ENCODE results near the gene EFNA1.
"Not testable (repeated sequence)": the region's sequence is repeated elsewhere in the genome, so short reads cannot be mapped to it uniquely, and the experiment has no call there.

Gene EFNA1

GRCh38 chr1:155110381-155110780, 17.3 kb upstream of the EFNA1 start:
- no peaks in the 10 kb centered on the region for H3K27me3 ChIP-seq (ENCODE audit: control insufficient read depth in 1 of 2, insufficient read depth in 2 of 2, low read length in 2 of 2)
- no peak overlapping the region for H3K9ac ChIP-seq (ENCODE audit: low read depth in 1 of 2, low read length in 2 of 2)
- H3K4me1 ChIP-seq (ENCODE audit: control insufficient read depth in 1 of 2, insufficient read depth in 2 of 2, low read length in 2 of 2): peaks cover 16 to 22% of the 10 kb centered on the region in 2 donors
- no peaks in the 10 kb centered on the region for H3K9me3 ChIP-seq (ENCODE audit: control insufficient read depth in 1 of 2, low read length in 2 of 2)
- H3K4me3 ChIP-seq (ENCODE audit: low read depth in 1 of 2, low read length in 2 of 2): no peak overlapping the region
- no peak overlapping the region for H3K27ac ChIP-seq (ENCODE audit: low read depth, low read length)
- no peaks in the 10 kb centered on the region for H3K36me3 ChIP-seq (ENCODE audit: control insufficient read depth in 1 of 2, insufficient read depth in 2 of 2, low read length in 2 of 2)

GRCh38 chr1:155110826-155111225, 16.9 kb upstream of the EFNA1 start:
- Histone ChIP-seq H3K36me3 (ENCODE audit: control insufficient read depth in 1 of 2, insufficient read depth in 2 of 2, low read length in 2 of 2) (no peaks in the 10 kb centered on the region), H3K9me3 (ENCODE audit: control insufficient read depth in 1 of 2, low read length in 2 of 2) (no peaks in the 10 kb centered on the region)

GRCh38 chr1:155113450-155113980, 14.2 kb upstream of the EFNA1 start:
- Histone ChIP-seq H3K36me3 (ENCODE audit: control insufficient read depth in 1 of 2, insufficient read depth in 2 of 2, low read length in 2 of 2) (no peaks in the 10 kb centered on the region), H3K9ac (ENCODE audit: low read depth in 1 of 2, low read length in 2 of 2) (no peak overlapping the region), H3K4me3 (ENCODE audit: low read depth in 1 of 2, low read length in 2 of 2) (no peak overlapping the region), H3K27me3 (ENCODE audit: control insufficient read depth in 1 of 2, insufficient read depth in 2 of 2, low read length in 2 of 2) (no peaks in the 10 kb centered on the region), H3K27ac (ENCODE audit: low read depth, low read length) (no peak overlapping the region), H3K9me3 (ENCODE audit: control insufficient read depth in 1 of 2, low read length in 2 of 2) (no peaks in the 10 kb centered on the region), H3K4me1 (ENCODE audit: control insufficient read depth in 1 of 2, insufficient read depth in 2 of 2, low read length in 2 of 2) (no peaks in the 10 kb centered on the region)

More at GRCh38 chr1:155110826-155111225, 16.9 kb upstream of the EFNA1 start:
- Histone ChIP-seq H3K9ac (ENCODE audit: low read depth in 1 of 2, low read length in 2 of 2) (no peak overlapping the region), H3K27me3 (ENCODE audit: control insufficient read depth in 1 of 2, insufficient read depth in 2 of 2, low read length in 2 of 2) (no peaks in the 10 kb centered on the region), H3K27ac (ENCODE audit: low read depth, low read length) (no peak overlapping the region), H3K4me3 (ENCODE audit: low read depth in 1 of 2, low read length in 2 of 2) (no peak overlapping the region), H3K4me1 (ENCODE audit: control insufficient read depth in 1 of 2, insufficient read depth in 2 of 2, low read length in 2 of 2) (peaks cover 13 to 18% of the 10 kb centered on the region in 2 donors)

- H3K4me3 ChIP-seq (ENCODE audit: low read depth in 1 of 2, low read length in 2 of 2): no peak overlapping the region
- H3K27ac ChIP-seq (ENCODE audit: low read depth, low read length): no peak overlapping the region
- no peaks in the 10 kb centered on the region for H3K4me1 ChIP-seq (ENCODE audit: control insufficient read depth in 1 of 2, insufficient read depth in 2 of 2, low read length in 2 of 2)
- no peaks in the 10 kb centered on the region for H3K27me3 ChIP-seq (ENCODE audit: control insufficient read depth in 1 of 2, insufficient read depth in 2 of 2, low read length in 2 of 2)
- H3K9me3 ChIP-seq (ENCODE audit: control insufficient read depth in 1 of 2, low read length in 2 of 2): no peaks in the 10 kb centered on the region
- no peak overlapping the region for H3K9ac ChIP-seq (ENCODE audit: low read depth in 1 of 2, low read length in 2 of 2)
- no peaks in the 10 kb centered on the region for H3K36me3 ChIP-seq (ENCODE audit: control insufficient read depth in 1 of 2, insufficient read depth in 2 of 2, low read length in 2 of 2)
Observed at GRCh38 chr1:155116113-155116764, 11.4 kb upstream of the EFNA1 start.

GRCh38 chr1:155117610-155118009, 10.1 kb upstream of the EFNA1 start:
- Histone ChIP-seq H3K27ac (ENCODE audit: low read depth, low read length) (no peak overlapping the region), H3K9ac (ENCODE audit: low read depth in 1 of 2, low read length in 2 of 2) (no peak overlapping the region), H3K4me1 (ENCODE audit: control insufficient read depth in 1 of 2, insufficient read depth in 2 of 2, low read length in 2 of 2) (no peaks in the 10 kb centered on the region), H3K4me3 (ENCODE audit: low read depth in 1 of 2, low read length in 2 of 2) (no peak overlapping the region), H3K36me3 (ENCODE audit: control insufficient read depth in 1 of 2, insufficient read depth in 2 of 2, low read length in 2 of 2) (no peaks in the 10 kb centered on the region), H3K9me3 (ENCODE audit: control insufficient read depth in 1 of 2, low read length in 2 of 2) (no peaks in the 10 kb centered on the region), H3K27me3 (ENCODE audit: control insufficient read depth in 1 of 2, insufficient read depth in 2 of 2, low read length in 2 of 2) (no peaks in the 10 kb centered on the region)

- H3K4me3 ChIP-seq (ENCODE audit: low read depth in 1 of 2, low read length in 2 of 2); H3K27ac ChIP-seq (ENCODE audit: low read depth, low read length); H3K27me3 ChIP-seq (ENCODE audit: control insufficient read depth in 1 of 2, insufficient read depth in 2 of 2, low read length in 2 of 2); H3K9ac ChIP-seq (ENCODE audit: low read depth in 1 of 2, low read length in 2 of 2); H3K36me3 ChIP-seq (ENCODE audit: control insufficient read depth in 1 of 2, insufficient read depth in 2 of 2, low read length in 2 of 2); H3K9me3 ChIP-seq (ENCODE audit: control insufficient read depth in 1 of 2, low read length in 2 of 2); H3K4me1 ChIP-seq (ENCODE audit: control insufficient read depth in 1 of 2, insufficient read depth in 2 of 2, low read length in 2 of 2): not testable (repeated sequence)
Observed at GRCh38 chr1:155118090-155118489, 9.6 kb upstream of the EFNA1 start.

GRCh38 chr1:155120253-155120652, 7.4 kb upstream of the EFNA1 start:
- H3K9me3 ChIP-seq (ENCODE audit: control insufficient read depth in 1 of 2, low read length in 2 of 2): no peaks in the 10 kb centered on the region
- no peak overlapping the region for H3K4me3 ChIP-seq (ENCODE audit: low read depth in 1 of 2, low read length in 2 of 2)
- H3K27ac ChIP-seq (ENCODE audit: low read depth, low read length): no peak overlapping the region
- H3K36me3 ChIP-seq (ENCODE audit: control insufficient read depth in 1 of 2, insufficient read depth in 2 of 2, low read length in 2 of 2): no peaks in the 10 kb centered on the region
- H3K27me3 ChIP-seq (ENCODE audit: control insufficient read depth in 1 of 2, insufficient read depth in 2 of 2, low read length in 2 of 2): no peaks in the 10 kb centered on the region
- H3K4me1 ChIP-seq (ENCODE audit: control insufficient read depth in 1 of 2, insufficient read depth in 2 of 2, low read length in 2 of 2): peaks cover 10 to 17% of the 10 kb centered on the region in 2 donors
- H3K9ac ChIP-seq (ENCODE audit: low read depth in 1 of 2, low read length in 2 of 2): no peak overlapping the region

GRCh38 chr1:155121249-155121648, 6.4 kb upstream of the EFNA1 start:
- Histone ChIP-seq H3K27me3 (ENCODE audit: control insufficient read depth in 1 of 2, insufficient read depth in 2 of 2, low read length in 2 of 2) (no peaks in the 10 kb centered on the region), H3K36me3 (ENCODE audit: control insufficient read depth in 1 of 2, insufficient read depth in 2 of 2, low read length in 2 of 2) (no peaks in the 10 kb centered on the region), H3K9me3 (ENCODE audit: control insufficient read depth in 1 of 2, low read length in 2 of 2) (no peaks in the 10 kb centered on the region), H3K9ac (ENCODE audit: low read depth in 1 of 2, low read length in 2 of 2) (no peak overlapping the region), H3K27ac (ENCODE audit: low read depth, low read length) (no peak overlapping the region), H3K4me1 (ENCODE audit: control insufficient read depth in 1 of 2, insufficient read depth in 2 of 2, low read length in 2 of 2) (peaks cover 19 to 22% of the 10 kb centered on the region in 2 donors), H3K4me3 (ENCODE audit: low read depth in 1 of 2, low read length in 2 of 2) (no peak overlapping the region)

GRCh38 chr1:155122308-155122707, 5.4 kb upstream of the EFNA1 start:
- no peak overlapping the region for H3K4me3 ChIP-seq (ENCODE audit: low read depth in 1 of 2, low read length in 2 of 2)
- H3K27ac ChIP-seq (ENCODE audit: low read depth, low read length): no peak overlapping the region
- H3K4me1 ChIP-seq (ENCODE audit: control insufficient read depth in 1 of 2, insufficient read depth in 2 of 2, low read length in 2 of 2): peaks cover 30% of the 10 kb centered on the region in 2 donors
- H3K9ac ChIP-seq (ENCODE audit: low read depth in 1 of 2, low read length in 2 of 2): no peak overlapping the region
- H3K27me3 ChIP-seq (ENCODE audit: control insufficient read depth in 1 of 2, insufficient read depth in 2 of 2, low read length in 2 of 2): no peaks in the 10 kb centered on the region
- no peaks in the 10 kb centered on the region for H3K36me3 ChIP-seq (ENCODE audit: control insufficient read depth in 1 of 2, insufficient read depth in 2 of 2, low read length in 2 of 2)
- no peaks in the 10 kb centered on the region for H3K9me3 ChIP-seq (ENCODE audit: control insufficient read depth in 1 of 2, low read length in 2 of 2)

GRCh38 chr1:155123801-155124200, 3.9 kb upstream of the EFNA1 start:
- H3K9ac ChIP-seq (ENCODE audit: low read depth in 1 of 2, low read length in 2 of 2): no peak overlapping the region

More at GRCh38 chr1:155123801-155124200, 3.9 kb upstream of the EFNA1 start:
- Histone ChIP-seq H3K4me3 (ENCODE audit: low read depth in 1 of 2, low read length in 2 of 2) (no peak overlapping the region), H3K27me3 (ENCODE audit: control insufficient read depth in 1 of 2, insufficient read depth in 2 of 2, low read length in 2 of 2) (no peaks in the 10 kb centered on the region), H3K27ac (ENCODE audit: low read depth, low read length) (no peak overlapping the region), H3K9me3 (ENCODE audit: control insufficient read depth in 1 of 2, low read length in 2 of 2) (no peaks in the 10 kb centered on the region), H3K36me3 (ENCODE audit: control insufficient read depth in 1 of 2, insufficient read depth in 2 of 2, low read length in 2 of 2) (no peaks in the 10 kb centered on the region), H3K4me1 (ENCODE audit: control insufficient read depth in 1 of 2, insufficient read depth in 2 of 2, low read length in 2 of 2) (peaks cover 30 to 41% of the 10 kb centered on the region in 2 donors)
